NCI-H187 (cell line): ENCODE data around the gene ST3GAL5.
"Not testable (repeated sequence)": the region's sequence is repeated elsewhere in the genome, so short reads cannot be mapped to it uniquely, and the experiment has no call there.

Experiments used
- DNase-seq, 2 experiments: peaks; one replicate each; lab custom pipeline; 2025; lab: John Stamatoyannopoulos, UW

ST3GAL5 gene

DNA sequence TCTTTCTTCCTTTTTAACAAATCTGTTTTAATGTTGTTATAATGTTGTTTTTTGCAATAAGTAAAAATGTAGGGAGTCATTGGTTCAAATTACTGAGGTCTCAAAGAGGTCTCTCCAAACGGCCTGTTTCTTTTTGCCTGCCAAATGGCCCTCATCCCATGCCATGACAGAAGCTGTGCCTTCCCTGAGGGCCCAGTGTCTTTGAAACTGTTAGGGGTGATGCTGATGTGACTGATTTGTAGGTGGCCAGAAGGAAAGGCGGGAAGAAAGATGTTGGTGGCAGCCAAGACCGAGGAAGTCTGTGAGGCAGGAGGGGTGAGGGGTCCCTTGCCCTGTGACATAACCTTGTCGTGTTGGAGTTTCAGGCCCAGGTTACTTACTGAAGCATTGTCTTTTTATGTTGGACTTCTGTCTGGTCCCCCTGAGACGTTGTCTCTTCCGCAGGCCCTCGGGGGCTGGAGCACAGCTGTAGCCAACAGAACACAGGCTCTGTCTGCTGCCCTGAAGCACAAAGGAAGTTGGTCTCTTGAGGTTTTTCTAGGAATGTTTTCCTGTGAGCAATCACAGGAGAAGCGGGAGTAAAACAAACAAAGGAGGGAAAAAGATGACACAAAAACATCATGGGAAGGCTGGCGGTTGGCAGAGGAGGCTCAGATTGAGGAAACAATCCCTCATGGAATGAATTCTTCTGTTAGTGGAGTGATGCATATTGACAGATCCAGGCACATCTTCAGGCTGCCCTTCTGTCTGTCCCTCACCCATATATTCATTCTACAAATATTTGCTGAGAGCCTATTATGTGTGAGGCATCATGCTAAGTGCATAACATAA lies 4.9 kb upstream of the ST3GAL5 start:
- no peak for DNase-seq

DNA sequence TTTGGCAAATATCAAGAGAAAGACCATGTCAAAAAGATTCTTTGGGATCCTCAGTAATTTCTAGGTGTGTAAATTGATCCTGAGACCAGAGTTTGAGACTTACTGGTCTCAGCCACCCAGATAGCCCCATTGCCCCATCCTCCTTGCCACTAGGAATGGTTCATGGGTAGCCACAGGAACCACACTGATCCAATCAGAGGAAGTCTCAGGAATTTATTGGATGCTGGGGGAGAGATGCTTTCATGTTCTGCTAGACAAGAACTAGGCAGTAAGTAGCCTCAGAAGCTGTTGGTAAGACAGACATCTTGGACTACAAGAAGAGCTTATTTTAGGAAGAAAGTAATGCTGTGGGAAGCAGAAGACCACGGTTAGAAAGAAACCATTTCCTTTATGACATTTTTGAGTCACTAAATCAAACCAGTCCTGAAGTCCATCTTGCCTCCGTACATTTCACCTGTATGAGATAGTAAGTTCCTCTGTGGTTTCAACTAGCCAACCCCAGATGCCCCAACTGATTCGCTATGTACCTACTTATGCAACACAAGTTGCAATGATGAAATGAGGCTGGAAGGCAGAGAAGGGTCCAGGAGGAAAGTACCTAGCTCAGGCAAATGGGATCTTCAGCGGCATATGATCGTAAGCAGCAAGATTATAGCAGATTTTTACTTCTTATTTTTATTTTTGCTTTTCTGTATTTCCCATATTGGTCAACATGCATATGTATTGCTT lies 3.6 kb upstream of the ST3GAL5 start:
- DNase-seq = no peak

DNA sequence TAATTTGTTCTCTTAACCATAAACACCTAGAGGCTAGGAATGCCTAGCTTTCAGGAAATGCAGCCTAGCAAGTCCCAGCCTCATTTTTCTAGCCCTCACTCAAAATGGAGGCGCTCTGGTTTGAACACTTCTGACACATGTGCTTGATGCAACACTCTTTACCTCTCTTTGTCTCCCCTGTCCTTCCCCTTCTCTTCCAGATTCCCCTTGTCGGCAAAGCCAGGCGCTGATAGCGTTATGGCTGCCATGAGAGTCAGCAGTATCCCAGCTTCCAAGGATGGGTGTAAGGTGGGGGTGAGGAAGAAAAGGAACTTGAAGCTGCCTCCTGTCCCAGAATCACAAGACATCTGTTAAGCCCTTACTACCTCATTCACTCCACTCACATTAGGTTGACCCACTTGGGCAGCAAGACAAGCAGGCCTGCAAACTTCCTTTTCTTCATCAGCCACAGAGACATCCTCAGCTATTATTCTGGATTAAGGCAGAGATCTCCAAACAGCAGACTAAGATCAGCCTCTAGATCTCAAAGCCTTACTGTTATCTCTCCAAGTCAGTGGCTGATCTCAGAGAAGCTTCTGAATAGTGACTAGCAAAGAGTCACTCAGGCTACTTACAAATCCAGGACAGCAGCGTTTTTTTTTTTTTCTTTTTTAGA lies 1.9 kb upstream of the ST3GAL5 start:
- DNase-seq = no peak

DNA sequence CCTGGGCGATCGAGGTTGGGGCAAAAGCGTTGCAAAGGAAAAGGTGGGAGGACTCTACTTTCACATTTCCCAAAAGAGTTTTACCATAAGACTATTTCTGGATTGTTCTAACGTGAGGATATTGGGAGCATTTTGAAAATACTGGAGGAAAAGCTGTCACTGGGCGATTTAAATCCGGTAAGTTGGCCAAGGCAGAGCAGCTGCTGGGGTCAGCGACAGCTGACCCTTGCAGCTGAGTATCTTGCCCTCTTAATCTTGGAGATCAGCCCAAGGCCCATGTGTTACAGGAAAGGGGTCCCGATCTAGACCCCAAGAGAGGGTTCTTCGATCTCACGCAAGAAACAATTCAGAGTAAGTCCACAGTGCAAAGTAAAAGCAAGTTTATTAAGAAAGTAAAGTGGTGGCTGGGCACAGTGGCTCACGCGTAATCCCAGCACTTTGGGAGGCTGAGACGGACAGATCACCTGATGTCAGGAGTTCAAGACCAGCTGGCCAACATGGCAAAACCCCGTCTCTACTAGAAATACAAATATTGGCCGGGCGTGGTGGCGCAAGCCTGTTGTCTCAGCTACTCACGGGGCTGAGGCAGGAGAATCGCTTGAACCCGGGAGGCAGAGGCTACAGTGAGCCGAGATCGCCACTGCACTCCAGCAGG lies 964 bp upstream of the ST3GAL5 start:
- no peak for DNase-seq

DNA sequence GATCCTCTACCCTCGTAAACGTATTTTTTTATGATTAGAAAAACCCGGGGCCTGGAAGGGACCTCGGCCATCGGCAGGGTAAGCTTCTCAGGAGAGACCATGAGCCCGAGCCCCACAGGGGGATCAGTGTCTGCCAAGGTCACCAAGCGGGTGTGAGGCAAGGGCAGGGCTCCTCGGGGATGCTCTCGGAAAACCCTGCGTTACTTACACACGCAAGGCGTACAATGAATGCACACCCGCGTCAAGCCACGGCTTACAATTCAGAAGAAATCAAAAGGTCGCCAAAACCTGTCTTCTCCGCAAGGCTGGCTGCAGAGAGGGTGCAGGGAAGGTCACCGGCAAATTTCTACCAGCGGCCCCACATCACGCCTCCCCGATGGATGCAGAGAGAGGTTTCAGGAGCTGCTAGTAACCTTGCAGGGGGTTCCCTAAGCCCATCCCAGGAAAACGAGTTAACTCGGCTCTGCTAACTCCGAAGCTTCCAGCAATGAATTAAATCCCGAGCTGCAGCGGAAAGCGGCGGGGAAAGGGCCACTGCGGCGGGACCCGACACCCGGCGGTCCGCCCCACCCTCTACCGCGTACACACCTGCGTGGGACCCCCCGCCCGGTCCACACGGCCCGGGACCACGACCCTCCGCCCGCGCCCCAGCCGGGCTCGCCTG lies 638 bp downstream of the ST3GAL5 start:
- no peak for DNase-seq

DNA sequence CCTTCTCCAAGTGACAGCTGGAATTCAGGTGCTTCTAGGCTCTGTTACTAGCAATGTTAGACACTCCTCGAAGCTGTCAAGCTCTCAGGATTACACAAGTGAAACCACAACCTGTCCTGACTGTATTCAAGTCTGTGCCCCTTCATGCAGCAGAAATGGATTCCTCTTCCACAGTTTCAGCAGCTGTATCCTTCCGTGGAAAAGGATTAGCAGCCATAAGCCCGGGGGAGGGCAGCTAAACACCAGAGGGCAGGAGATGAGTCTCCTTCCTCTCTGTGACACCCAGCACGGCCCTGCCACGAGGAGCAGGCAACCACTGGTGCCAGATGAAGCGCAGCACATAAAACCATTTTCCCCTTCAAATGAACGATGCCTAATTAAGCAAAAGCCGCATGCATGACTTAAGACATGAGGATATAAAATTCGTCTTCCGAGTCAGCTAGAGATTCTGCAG lies 1.2 kb downstream of the ST3GAL5 start:
- DNase-seq = peak in 1 of 2 experiments; percentile 25

DNA sequence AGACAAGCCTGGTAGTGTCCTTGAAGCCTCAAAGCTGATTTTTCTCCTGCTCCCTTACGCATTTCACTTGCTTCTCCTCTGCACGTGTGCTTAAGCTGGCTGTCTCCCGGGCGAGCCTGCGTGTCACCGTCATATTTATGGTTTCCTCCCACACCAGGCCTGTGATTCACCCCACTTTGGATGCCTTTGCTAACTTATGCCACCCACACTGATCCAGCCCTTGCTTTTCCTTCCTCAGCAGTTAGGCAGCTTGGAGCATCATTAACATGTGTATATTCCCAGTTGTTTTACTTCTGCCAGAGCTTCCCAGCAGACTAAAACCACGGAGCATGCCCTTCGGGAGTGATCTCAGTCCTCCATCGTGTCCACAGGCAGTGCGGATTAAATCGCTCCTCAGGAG lies 2.2 kb downstream of the ST3GAL5 start:
- no peak for DNase-seq

DNA sequence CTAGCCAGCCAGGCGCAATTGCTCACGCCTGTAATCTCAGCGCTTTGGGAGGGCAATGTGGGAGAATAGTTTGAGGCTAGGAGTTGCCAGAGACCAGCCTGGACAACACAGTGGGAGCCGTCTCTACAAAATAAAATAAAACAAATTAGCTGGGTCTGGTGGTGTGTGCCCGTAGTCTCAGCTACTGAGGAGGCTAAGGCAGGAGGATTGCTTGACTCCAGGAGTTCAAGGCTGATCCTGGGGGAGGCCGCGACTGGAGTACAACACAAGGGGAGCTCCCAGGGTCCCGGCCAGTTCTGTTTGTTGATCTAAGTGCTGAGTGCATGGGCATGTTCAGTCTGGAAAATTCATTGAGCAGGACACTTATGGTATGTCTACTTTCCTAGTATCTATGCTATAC lies 2.6 kb downstream of the ST3GAL5 start:
- no peak for DNase-seq

DNA sequence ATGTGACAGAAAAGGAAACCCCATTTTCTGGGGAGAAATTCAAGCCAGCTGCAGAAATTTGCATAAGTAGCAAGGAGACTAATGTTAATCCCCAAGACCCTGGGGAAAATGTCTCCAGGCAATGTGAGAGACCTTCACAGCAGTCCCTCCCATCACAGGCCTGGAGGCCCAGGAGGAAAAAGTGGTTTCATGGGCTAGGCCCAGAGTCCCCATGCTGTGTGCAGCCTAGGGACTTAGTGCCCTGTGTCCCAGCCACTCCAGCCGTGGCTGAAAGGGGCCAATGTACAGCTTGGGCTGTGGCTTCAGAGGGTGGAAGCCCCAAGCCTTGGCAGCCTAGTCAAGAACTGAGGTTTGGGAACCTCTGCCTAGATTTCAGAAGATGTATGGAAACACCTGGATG lies 7.0 kb downstream of the ST3GAL5 start:
- not testable (repeated sequence) for DNase-seq

DNA sequence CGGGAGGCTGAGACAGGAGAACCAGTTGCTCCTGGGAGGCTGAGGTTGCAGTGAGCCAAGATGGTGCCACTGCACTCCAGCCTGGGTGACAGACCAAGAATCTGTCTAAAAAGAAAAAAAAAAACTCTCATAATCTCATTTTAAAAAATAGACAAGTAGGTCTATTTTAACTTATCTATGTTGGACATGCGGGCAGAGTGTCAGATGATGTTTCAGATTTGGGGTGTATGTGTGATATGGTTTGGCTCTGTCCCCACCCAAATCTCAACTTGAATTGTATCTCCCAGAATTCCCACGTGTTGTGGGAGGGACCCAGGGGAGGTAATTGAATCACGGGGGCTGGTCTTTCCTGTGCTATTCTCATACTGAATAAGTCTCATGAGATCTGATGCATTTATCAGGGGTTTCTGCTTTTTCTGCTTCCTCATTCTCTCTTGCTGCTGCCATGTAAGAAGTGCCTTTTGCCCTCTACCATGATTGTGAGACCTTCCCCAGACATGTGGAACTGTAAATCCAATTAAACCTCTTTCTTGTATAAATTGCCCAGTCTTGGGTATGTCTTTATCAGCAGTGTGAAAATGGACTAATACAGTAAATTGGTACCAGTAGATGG lies 8.0 kb downstream of the ST3GAL5 start:
- DNase-seq = not testable (repeated sequence)

DNA sequence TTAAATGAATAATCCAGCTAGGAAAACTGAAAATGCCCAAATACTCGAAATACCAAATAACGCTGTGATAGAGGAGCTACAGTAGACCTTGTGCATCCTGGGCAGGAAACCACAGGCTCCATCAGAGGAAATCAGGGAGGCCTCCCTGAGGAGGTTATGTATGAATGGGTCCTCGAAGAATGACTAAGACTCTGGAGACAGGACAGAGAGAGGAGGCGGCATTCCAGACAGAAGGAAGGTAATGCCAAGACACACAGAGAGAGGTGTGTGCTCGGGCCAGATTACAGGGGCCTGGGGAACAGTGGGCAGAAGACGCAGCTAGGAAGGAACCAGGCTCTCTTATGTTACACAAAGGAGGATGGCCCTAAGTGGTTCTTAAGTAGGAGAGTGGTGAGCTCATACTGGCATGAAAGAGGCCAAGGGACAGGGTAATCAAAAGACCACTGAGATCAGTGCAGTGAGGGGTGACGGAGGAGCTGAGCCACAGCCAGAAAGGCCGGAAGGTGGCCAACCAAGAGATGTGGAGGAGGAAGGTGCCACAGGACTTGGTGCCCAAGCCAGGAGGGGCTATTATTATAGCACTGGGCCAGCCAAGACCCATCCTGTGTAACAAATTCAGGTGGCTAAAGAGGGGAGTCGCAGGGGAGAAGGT lies 9.9 kb downstream of the ST3GAL5 start:
- DNase-seq = no peak

DNA sequence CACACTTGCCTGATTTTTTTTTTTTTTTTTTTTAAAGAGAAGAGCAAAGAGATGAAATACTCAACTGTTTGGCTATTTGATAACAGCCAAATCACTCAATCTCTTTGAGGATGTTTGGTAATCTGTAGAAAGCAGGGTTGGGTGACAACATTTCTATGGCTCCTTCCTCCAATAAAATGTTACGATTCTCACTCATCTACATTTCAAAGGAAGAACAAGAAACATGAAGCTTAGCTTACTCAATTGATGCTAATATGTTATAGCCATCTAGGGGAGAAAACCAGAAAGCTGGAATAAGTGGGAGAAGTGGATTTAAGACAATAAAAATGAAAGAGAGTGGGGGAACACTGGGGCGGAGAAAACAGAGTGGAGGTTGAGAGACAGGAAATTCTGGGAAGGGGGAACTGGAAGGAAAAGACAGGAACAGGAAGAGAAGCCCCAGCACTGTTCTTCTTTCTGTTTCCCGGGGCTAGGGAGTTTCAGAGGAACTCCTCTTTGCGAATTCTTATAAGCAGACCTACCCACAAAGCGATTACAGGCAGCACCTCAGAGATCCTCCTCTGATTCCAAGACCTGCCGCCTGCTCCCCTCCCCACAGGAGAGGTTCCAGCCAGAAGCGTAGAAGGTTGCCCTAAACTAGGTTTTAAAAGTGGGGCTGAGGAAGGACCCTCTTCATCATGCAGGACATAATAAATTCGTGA lies 13.3 kb downstream of the ST3GAL5 start:
- DNase-seq = no peak

DNA sequence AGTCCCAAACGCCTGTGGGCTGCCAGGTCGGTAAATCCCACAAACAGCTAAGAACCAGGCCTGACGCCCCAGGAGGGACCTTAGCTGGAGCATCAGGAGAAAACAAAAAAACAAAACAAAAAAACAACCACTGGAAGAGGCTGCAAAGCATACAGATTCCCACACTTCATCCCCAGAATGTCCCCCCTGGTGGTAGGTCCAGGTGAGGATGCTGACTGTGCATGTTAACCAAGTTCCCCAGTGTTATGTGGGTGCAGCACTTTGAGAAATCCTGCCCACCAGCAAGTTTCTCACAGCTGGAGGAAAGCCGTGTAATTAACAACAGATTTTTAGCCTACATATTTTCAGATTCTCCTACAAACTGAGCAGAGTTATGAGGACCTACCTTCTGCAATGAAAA lies 15.1 kb downstream of the ST3GAL5 start:
- DNase-seq = no peak

DNA sequence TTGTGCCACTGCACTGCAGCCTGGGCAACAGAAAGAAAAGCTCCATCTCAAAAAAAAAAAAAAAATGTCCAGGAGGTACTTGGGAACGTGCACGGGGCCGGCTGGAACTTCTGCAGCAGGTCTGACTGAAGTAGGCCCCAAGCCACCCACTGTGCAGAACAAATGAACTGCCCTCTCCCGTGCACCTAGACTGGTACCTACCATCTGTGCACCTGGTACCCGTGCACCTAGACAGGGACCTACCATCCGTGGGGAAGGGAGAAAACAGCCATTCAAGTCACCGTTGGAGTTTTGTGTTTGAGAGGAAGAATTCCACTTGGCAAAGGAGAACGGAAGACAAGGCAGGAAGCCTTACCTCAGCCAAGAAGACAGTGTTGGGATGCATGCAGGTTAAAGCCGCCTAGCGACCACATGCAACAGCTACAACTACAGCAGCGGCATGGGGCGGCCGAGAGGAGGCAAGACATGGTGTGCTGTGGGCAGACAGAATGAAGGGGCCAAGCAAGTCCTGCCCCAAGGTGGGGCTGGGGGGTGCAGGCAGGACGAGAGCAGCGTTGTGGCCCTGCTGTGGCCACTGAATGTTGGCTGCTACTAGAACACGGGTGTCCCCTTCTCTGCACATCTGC lies 16.1 kb downstream of the ST3GAL5 start:
- DNase-seq = no peak

DNA sequence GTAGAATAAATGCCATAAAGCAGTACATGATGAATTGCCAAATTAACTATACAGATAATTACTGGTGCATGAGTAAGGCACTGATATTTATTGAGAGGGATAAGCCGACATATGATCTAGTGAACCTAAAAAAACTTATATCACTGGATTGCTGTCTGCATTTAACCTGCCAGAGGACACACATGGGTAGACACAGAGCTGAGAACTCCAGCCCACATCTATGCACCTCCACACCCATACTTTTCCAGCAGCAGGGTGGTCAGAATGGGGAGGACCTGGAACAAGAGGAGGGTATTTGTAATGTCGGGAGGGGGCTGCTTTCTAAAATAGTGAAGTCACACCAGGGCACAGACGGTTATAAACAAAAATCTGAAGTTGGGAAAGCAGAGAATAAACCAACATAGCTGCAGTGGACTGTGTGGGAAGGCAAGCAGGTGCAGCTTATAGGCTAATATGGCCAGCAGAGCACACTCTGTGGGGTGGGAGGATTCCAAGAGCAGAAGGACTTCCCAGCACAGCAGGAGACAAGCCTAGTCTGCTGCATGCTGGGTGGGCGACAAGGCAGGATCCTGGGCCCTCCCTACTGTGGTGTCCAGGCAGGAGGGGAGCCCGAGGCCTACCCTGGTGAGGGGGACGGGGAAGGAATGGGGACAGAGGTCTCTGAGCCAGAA lies 17.2 kb downstream of the ST3GAL5 start:
- DNase-seq = no peak

DNA sequence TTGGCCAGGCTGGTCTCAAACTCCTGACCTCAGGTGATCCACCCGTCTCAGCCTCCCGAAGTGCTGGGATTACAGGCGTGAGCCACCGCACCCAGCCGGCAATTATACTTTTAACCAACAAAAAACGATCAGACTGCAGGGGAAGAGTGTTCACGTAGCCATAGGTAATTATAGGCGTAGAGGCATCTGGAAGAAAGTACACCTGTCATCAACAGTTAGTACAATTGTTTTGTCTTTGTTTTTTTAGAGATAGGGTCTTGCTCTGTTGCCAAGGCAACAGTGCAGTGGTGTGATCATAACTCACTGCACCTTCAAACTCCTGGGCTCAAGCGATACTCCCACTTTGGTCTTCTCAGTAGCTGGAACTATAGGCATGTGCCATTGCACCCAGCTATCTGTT lies 20.0 kb downstream of the ST3GAL5 start:
- no peak for DNase-seq

DNA sequence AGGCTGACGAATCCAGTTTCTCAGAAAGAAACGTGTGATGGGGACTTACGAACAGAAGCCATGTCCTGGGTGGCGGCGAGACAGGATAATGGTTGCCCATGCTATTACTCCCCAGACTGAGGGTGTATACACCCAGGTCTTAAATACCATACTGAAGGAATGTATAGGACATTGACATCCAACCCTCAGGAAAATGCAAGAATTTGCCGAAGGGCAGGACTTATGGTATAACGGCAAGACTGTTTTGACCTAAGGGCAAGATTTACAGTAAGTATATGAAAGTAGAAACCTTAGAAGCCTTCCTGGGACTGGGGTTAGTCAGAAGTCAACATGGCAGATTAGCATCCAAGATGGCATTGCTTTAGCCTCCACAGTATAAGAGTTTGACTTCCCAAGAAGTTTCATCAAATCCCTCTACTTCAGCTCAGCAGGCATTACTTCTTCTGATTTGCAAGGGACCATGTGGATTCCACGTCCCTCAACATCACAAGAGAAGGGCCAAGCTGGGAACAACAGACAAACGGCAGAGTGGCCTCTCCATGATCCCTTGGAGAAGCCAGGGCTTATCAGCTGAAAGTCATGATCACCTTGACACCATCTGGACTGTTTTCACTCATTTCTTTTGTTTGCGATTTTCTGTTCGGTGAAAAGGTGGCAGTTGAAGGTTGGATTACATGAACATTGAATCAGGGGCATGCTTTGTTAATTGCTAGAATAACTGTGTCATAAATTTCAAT lies 21.1 kb downstream of the ST3GAL5 start:
- no peak for DNase-seq

DNA sequence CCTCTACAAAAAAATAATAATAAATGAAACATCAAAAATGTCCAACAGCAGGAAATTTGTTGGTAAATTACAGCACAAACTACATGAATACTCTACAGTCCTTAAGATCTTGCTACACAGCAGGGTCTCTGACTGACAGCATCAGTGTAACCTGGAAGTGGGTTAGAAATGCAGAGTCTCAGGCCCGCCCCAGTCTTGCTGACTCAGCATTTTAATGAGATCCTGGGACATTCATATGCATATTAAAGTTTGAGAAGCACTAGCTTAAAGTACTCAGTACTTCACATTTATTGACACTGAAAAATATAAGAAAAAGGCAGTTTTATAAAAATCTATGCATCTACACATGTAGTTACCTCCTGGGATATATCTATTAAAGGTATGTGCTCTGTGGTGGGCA lies 21.7 kb downstream of the ST3GAL5 start:
- DNase-seq = no peak
